Vagina (tissue), 2 donors: Measurements from ENCODE around the gene PYGM.

Experiments used
- CTCF ChIP-seq, 3 experiments: fragments of 450-650 bp in 2 of 3; fragments of 200-600 bp in 1 of 3; sonication (generic) in 1 of 3; IDR thresholded peaks; one replicate each; pipeline ENCODE4 v1.5.1; 2017 to 2019; ENCODE audit warnings: antibody characterized with exemption in 3 of 3, mild to moderate bottlenecking in 2 of 3, moderate library complexity in 2 of 3
- POLR2A ChIP-seq, 2 donors: fragments of 450-650 bp; IDR thresholded peaks; one replicate each; pipeline ENCODE4 v1.6.1; 2017; ENCODE audit warnings: antibody characterized with exemption in 2 of 2, mild to moderate bottlenecking in 2 of 2, moderate library complexity in 2 of 2
- POLR2AphosphoS5 ChIP-seq, 2 donors: sonication (generic); formaldehyde crosslinking; IDR thresholded peaks; one replicate each; pipeline ENCODE4 v1.9.0; 2017; ENCODE audit warnings: antibody characterized with exemption in 2 of 2, mild to moderate bottlenecking in 2 of 2, low read depth in 1 of 2; ENCODE audit not compliant: insufficient read depth in 1 of 2

GRCh38 chr11:64711138-64711955 is 48.4 kb downstream of the PYGM start:
- no peak for TF ChIP-seq CTCF (IDR thresholded peaks at IDR 0.05)
- TF ChIP-seq POLR2AphosphoS5 (IDR thresholded peaks at IDR 0.05; ENCODE audit: insufficient read depth in 1 of 2, low read depth in 1 of 2) = no peak
- TF ChIP-seq POLR2A (IDR thresholded peaks at IDR 0.05) = no peak
